Activated naive CD8-positive, alpha-beta T cell treated with anti-CD3 and anti-CD28 coated beads, Interleukin-2, amount 10 ng/mL, durations not matched to agents 7 days and 5 days (primary cell): ENCODE measurements around the gene PRSS56. TPM values are rescaled to one million over a fixed set of nuclear protein-coding genes. Genes with fewer than 3 reads are reported as not detected.

Source experiments
- ATAC-seq: fragments of 150-1000 bp; cut with Tn5 transposase; one replicate; pipeline ENCODE4 v1.10.0; 2021; ENCODE audit warnings: low read depth, moderate library complexity
- POLR2A ChIA-PET: fragments of 350-600 bp; sonication (Branson Sonifier 250); formaldehyde crosslinking; loops from one replicate; lab custom pipeline; 2021; ENCODE audit warnings: antibody characterized with exemption; lab: Charles Lee
- DNase-seq: peaks from one replicate; pipeline ENCODE4 v3.0.0; 2021
- H3K27ac Mint-ChIP-seq: one replicate; pipeline ENCODE4 v1.8.0; 2022; ENCODE audit warnings: mild to moderate bottlenecking, mixed read lengths
- H3K27me3 Mint-ChIP-seq: one replicate; pipeline ENCODE4 v1.8.0; 2022; ENCODE audit warnings: mild to moderate bottlenecking, moderate library complexity, mixed read lengths
- H3K36me3 Mint-ChIP-seq: one replicate; pipeline ENCODE4 v1.8.0; 2021; ENCODE audit warnings: mild to moderate bottlenecking, mixed read lengths
- H3K4me1 Mint-ChIP-seq: one replicate; pipeline ENCODE4 v1.8.0; 2021; ENCODE audit warnings: mixed read lengths
- H3K4me3 Mint-ChIP-seq: one replicate; pipeline ENCODE4 v1.8.0; 2022; ENCODE audit warnings: mild to moderate bottlenecking, moderate library complexity, mixed read lengths
- H3K9me3 Mint-ChIP-seq: one replicate; pipeline ENCODE4 v1.8.0; 2021; ENCODE audit warnings: mixed read lengths
- total RNA-seq, 2 experiments: library from RNA; stranded (reverse); gene quantifications; one replicate each; pipeline ENCODE4 v1.2.3, GENCODE V29; 2021

The PRSS56 gene
- total RNA-seq, 2 experiments from 2014 or later = not detected

GRCh38 chr2:232520489-232520888, 301 bp downstream of the PRSS56 start:
- H3K36me3 Mint-ChIP-seq = no peaks in the 10 kb centered on the region
- ATAC-seq (no peak), DNase-seq (no peak)
- no peaks in the 10 kb centered on the region for H3K9me3 Mint-ChIP-seq
- H3K4me3 Mint-ChIP-seq = no peak overlapping the region
- H3K27me3 Mint-ChIP-seq = peaks cover 32% of the 10 kb centered on the region
- no peak overlapping the region for H3K27ac Mint-ChIP-seq
- peaks cover 4% of the 10 kb centered on the region for H3K4me1 Mint-ChIP-seq
- POLR2A ChIA-PET = no interaction called here

DNA sequence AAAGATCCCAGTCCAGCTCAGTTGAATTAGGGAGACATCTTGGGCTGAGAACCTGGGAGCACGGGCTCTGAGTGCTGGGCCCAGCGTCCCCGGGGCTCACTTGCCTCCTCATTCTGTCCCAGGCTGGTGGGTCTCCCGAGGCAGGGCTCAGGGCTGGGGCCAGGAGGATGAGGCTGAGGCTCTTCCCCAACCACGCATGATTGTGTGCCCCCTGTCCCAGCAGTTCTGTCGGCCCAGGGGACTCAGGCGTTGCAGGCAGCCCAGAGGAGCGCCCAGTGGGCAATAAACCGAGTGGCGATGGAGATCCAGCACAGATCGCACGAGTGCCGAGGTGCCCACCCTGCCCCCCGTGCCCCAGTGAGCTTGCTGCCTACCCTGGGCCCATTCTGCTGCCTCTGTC, 910 bp downstream of the PRSS56 start:
- H3K27me3 Mint-ChIP-seq = peaks cover 31% of the 10 kb centered on the region

GRCh38 chr2:232521959-232522622, 1.9 kb downstream of the PRSS56 start:
- Mint-ChIP-seq H3K36me3 (no peaks in the 10 kb centered on the region), H3K4me1 (peaks cover 4% of the 10 kb centered on the region), H3K9me3 (no peaks in the 10 kb centered on the region), H3K27me3 (peaks cover 28% of the 10 kb centered on the region), H3K27ac (no peak overlapping the region), H3K4me3 (no peak overlapping the region)
- POLR2A ChIA-PET = interaction anchor here (0.6 kb wide), 1 partner anchor 49 kb away, joined by 3 read pairs; no protein-coding TSS in a partner anchor
- peak; percentile 67 for ATAC-seq
- peak; percentile 86 for DNase-seq

More for the DNA sequence above, 910 bp downstream of the PRSS56 start:
- no peaks in the 10 kb centered on the region for H3K9me3 Mint-ChIP-seq
- ATAC-seq (no peak), DNase-seq (no peak)
- peaks cover 4% of the 10 kb centered on the region for H3K4me1 Mint-ChIP-seq
- no peaks in the 10 kb centered on the region for H3K36me3 Mint-ChIP-seq
- POLR2A ChIA-PET = no interaction called here
- no peak overlapping the region for H3K4me3 Mint-ChIP-seq
- H3K27ac Mint-ChIP-seq = no peak overlapping the region

GRCh38 chr2:232522623-232523401, 2.6 kb downstream of the PRSS56 start:
- DNase-seq (no peak), ATAC-seq (no peak)
- Mint-ChIP-seq H3K4me1 (peaks cover 4% of the 10 kb centered on the region), H3K4me3 (no peak overlapping the region), H3K27ac (no peak overlapping the region), H3K36me3 (no peaks in the 10 kb centered on the region), H3K9me3 (no peaks in the 10 kb centered on the region), H3K27me3 (peaks cover 28% of the 10 kb centered on the region)
- POLR2A ChIA-PET = interaction anchor here (0.6 kb wide), 1 partner anchor 48 kb away, joined by 3 read pairs; no protein-coding TSS in a partner anchor

- H3K4me1 Mint-ChIP-seq = peaks cover 4% of the 10 kb centered on the region
- no peaks in the 10 kb centered on the region for H3K36me3 Mint-ChIP-seq
- no peak overlapping the region for H3K4me3 Mint-ChIP-seq
- H3K27me3 Mint-ChIP-seq = peaks cover 28% of the 10 kb centered on the region
- ATAC-seq = no peak
- DNase-seq = no peak
- no peak overlapping the region for H3K27ac Mint-ChIP-seq
- POLR2A ChIA-PET = no interaction called here
- H3K9me3 Mint-ChIP-seq = no peaks in the 10 kb centered on the region
These were observed 3.2 kb downstream of the PRSS56 start for GRCh38 chr2:232523402-232523681.

GRCh38 chr2:232523682-232524597, 3.8 kb downstream of the PRSS56 start:
- POLR2A ChIA-PET = no interaction called here
- no peaks in the 10 kb centered on the region for H3K9me3 Mint-ChIP-seq
- H3K27me3 Mint-ChIP-seq = peaks cover 32% of the 10 kb centered on the region

GRCh38 chr2:232524771-232525170, 4.6 kb downstream of the PRSS56 start:
- no peak overlapping the region for H3K27ac Mint-ChIP-seq
- H3K4me3 Mint-ChIP-seq = no peak overlapping the region
- H3K4me1 Mint-ChIP-seq = peaks cover 12% of the 10 kb centered on the region
- POLR2A ChIA-PET = no interaction called here
- ATAC-seq (no peak), DNase-seq (no peak)
- H3K27me3 Mint-ChIP-seq = peaks cover 32% of the 10 kb centered on the region
- no peaks in the 10 kb centered on the region for H3K36me3 Mint-ChIP-seq
- H3K9me3 Mint-ChIP-seq = no peaks in the 10 kb centered on the region

More at GRCh38 chr2:232523682-232524597, 3.8 kb downstream of the PRSS56 start:
- Mint-ChIP-seq H3K27ac (no peak overlapping the region), H3K4me1 (peaks cover 8% of the 10 kb centered on the region), H3K4me3 (no peak overlapping the region), H3K36me3 (no peaks in the 10 kb centered on the region)
- peak; percentile 28 for ATAC-seq
- peak; percentile 55 for DNase-seq

DNA sequence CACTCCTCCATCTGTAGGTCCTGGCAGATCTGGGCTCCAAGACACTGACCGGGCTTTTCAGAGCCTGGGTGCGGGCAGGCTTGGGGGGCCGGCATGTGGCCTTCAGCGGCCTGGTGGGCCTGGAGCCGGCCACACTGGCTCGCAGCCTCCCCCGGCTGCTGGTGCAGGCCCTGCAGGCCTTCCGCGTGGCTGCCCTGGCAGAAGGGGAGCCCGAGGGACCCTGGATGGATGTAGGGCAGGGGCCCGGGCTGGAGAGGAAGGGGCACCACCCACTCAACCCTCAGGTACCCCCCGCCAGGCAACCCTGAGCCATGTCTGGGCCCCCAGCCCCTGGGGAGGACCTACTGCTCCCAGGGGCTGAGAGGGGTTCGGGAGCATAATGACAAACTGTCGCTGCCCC, 5.0 kb downstream of the PRSS56 start:
- DNase-seq (no peak), ATAC-seq (no peak)
- Mint-ChIP-seq H3K27ac (no peak overlapping the region), H3K36me3 (no peaks in the 10 kb centered on the region), H3K4me1 (peaks cover 12% of the 10 kb centered on the region), H3K4me3 (no peak overlapping the region), H3K27me3 (peaks cover 32% of the 10 kb centered on the region), H3K9me3 (no peaks in the 10 kb centered on the region)
- POLR2A ChIA-PET = no interaction called here

GRCh38 chr2:232525791-232526371, 5.7 kb downstream of the PRSS56 start, which contains the start of gene CHRND:
TSS of gene CHRND (plus strand) at chr2:232526160. CDS start at chr2:232526216, 56 bp downstream.
- no peak for ATAC-seq
- Mint-ChIP-seq H3K36me3 (no peaks in the 10 kb centered on the region), H3K9me3 (no peaks in the 10 kb centered on the region), H3K27me3 (peaks cover 25% of the 10 kb centered on the region), H3K4me1 (peaks cover 12% of the 10 kb centered on the region), H3K27ac (no peak within 1 kb of the TSS), H3K4me3 (no peak within 1 kb of the TSS)
- POLR2A ChIA-PET = no interaction called here
- DNase-seq = no peak

DNA sequence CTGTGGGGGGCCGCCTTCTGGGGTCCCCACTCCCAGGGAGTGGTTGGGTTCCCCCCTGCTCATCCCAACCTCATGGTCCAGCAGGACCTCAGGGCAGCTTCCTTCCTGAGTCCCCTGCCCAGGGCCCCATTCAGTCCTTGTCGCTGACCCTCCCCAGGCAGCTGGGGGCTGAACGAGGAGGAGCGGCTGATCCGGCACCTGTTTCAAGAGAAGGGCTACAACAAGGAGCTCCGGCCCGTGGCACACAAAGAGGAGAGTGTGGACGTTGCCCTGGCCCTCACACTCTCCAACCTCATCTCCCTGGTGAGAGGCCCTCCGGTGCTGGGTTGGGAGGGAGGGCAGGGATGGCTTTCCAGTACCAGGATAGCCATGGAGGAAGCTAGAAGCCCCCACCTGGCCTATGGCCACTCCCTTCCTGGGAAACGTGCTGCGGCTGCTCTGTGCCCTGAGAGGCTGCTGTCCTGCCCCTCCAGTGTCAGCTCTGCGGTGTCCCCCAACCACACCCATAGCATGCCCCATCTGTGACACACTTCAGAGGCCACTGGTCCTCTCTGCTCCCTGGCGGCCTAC, 6.3 kb downstream of the PRSS56 start:
- POLR2A ChIA-PET = no interaction called here
- H3K9me3 Mint-ChIP-seq = no peaks in the 10 kb centered on the region
- no peak for DNase-seq

DNA sequence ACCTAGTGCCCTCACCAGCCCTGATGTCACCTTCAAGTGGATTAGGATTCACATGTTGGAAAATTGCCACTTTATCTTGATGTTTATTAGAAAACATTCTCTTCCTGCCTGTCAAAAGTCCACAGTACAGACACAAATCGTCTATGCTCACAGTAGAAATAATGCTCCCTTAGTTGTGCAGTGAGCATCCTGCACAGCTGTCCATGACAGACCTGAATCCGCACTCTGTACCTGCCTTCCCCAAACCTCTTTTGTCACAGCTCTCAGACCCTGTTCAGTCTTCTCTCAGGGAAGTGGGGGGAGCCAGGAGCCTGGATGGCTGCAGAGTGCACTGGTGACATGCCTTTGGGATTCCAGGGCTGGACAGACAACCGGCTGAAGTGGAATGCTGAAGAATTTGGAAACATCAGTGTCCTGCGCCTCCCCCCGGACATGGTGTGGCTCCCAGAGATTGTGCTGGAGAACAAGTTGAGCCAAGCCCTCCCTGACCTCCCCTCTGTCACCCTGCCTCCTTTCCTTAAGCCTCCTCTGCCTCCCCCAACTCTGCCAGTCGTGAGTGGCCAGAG, 7.8 kb downstream of the PRSS56 start:
- POLR2A ChIA-PET = no interaction called here
- H3K27ac Mint-ChIP-seq = no peak overlapping the region
- ATAC-seq = no peak
- H3K4me1 Mint-ChIP-seq = peaks cover 10% of the 10 kb centered on the region
- DNase-seq = no peak
- no peaks in the 10 kb centered on the region for H3K9me3 Mint-ChIP-seq
- peaks cover 18% of the 10 kb centered on the region for H3K27me3 Mint-ChIP-seq
- no peak overlapping the region for H3K4me3 Mint-ChIP-seq
- H3K36me3 Mint-ChIP-seq = no peaks in the 10 kb centered on the region

More for the DNA sequence above, 6.3 kb downstream of the PRSS56 start:
- Mint-ChIP-seq H3K36me3 (no peaks in the 10 kb centered on the region), H3K4me1 (peaks cover 11% of the 10 kb centered on the region), H3K4me3 (no peak overlapping the region), H3K27me3 (peaks cover 22% of the 10 kb centered on the region), H3K27ac (no peak overlapping the region)
- no peak for ATAC-seq

- Mint-ChIP-seq H3K27me3 (peaks cover 13% of the 10 kb centered on the region), H3K4me3 (peak overlapping the region; percentile 1), H3K4me1 (peaks cover 10% of the 10 kb centered on the region), H3K36me3 (no peaks in the 10 kb centered on the region), H3K9me3 (no peaks in the 10 kb centered on the region), H3K27ac (peak overlapping the region; percentile 70)
- DNase-seq = no peak
- POLR2A ChIA-PET = no interaction called here
- ATAC-seq = peak; percentile 56
These were observed 8.7 kb downstream of the PRSS56 start for GRCh38 chr2:232528746-232529460.
